IMR-90 (cell line): ENCODE measurements around the gene PSG5. TPM values are rescaled to one million over a fixed set of nuclear protein-coding genes. Genes with fewer than 3 reads are reported as not detected.

Source experiments
- ATAC-seq: fragments of 200-7000 bp; cut with Tn5 transposase; 2 replicates; pipeline ENCODE4 v1.9.1; 2020; ENCODE audit warnings: low read depth, mild to moderate bottlenecking, moderate library complexity
- BruUV-seq: library from RNA; stranded (reverse); fragments of 400-500 nt; replicated peaks from 2 replicates; lab custom pipeline; 2021; lab: Mats Ljungman, UMichigan
- CTCF ChIA-PET: fragments of 300-600 bp; formaldehyde crosslinking; extraction: SDS; loops from one replicate; lab custom pipeline; 2021; ENCODE audit warnings: antibody characterized with exemption; lab: Yijun Ruan, JAX
- POLR2A ChIA-PET: fragments of 300-600 bp; sonication (Branson Sonifier 250); formaldehyde crosslinking; loops from one replicate; lab custom pipeline; 2022; ENCODE audit warnings: antibody characterized with exemption; ENCODE audit not compliant: unreplicated experiment; lab: Charles Lee
- DNase-seq: peaks from one replicate; pipeline ENCODE4 v3.0.0; 2013
- H2AFZ ChIP-seq: replicated peaks from 2 replicates; pipeline ENCODE3; 2013; ENCODE audit warnings: low read length, mild to moderate bottlenecking; ENCODE audit not compliant: poor library complexity
- H2AK5ac ChIP-seq: 2 replicates; pipeline ENCODE4 v1.6.1; 2013; ENCODE audit warnings: low read depth, low read length, inconsistent platforms
- H2AK9ac ChIP-seq: replicated peaks from 2 replicates; pipeline ENCODE3; 2013; ENCODE audit warnings: mild to moderate bottlenecking, low read depth, low read length, moderate library complexity; ENCODE audit not compliant: poor library complexity
- H2BK120ac ChIP-seq: 2 replicates; pipeline ENCODE4 v1.6.1; 2013; ENCODE audit warnings: low read depth, low read length, inconsistent platforms
- H2BK15ac ChIP-seq: 3 replicates; pipeline ENCODE4 v1.6.1; 2013; ENCODE audit warnings: low read depth, low read length, inconsistent platforms
- H2BK20ac ChIP-seq: 2 replicates; pipeline ENCODE4 v1.6.1; 2013; ENCODE audit warnings: low read depth, mild to moderate bottlenecking, inconsistent platforms, low read length, moderate library complexity
- H2BK5ac ChIP-seq: 2 replicates; pipeline ENCODE4 v1.6.1; 2013; ENCODE audit warnings: mild to moderate bottlenecking, low read depth, low read length, inconsistent platforms; ENCODE audit not compliant: poor library complexity, severe bottlenecking
- H3K14ac ChIP-seq: replicated peaks from 2 replicates; pipeline ENCODE4 v1.6.1; 2013; ENCODE audit warnings: low read depth, low read length, inconsistent platforms
- H3K18ac ChIP-seq: 2 replicates; pipeline ENCODE4 v1.6.1; 2013; ENCODE audit warnings: low read depth, low read length, control low read depth
- H3K23ac ChIP-seq: 2 replicates; pipeline ENCODE4 v1.6.1; 2013; ENCODE audit warnings: low read depth, low read length, inconsistent platforms
- H3K27ac ChIP-seq: 2 replicates; pipeline ENCODE4 v1.5.1; 2013; ENCODE audit warnings: mild to moderate bottlenecking, control low read depth, low read length; ENCODE audit not compliant: insufficient read depth
- H3K27me3 ChIP-seq: 2 replicates; pipeline ENCODE4 v1.6.1; 2013; ENCODE audit warnings: low read length; ENCODE audit not compliant: control insufficient read depth, insufficient read depth
- H3K36me3 ChIP-seq: 2 replicates; pipeline ENCODE4 v1.6.1; 2013; ENCODE audit warnings: low read length, mixed read lengths; ENCODE audit not compliant: control insufficient read depth, insufficient read depth
- H3K4ac ChIP-seq: 2 replicates; pipeline ENCODE4 v1.6.1; 2013; ENCODE audit warnings: low read depth, low read length, inconsistent platforms
- H3K4me1 ChIP-seq: 2 replicates; pipeline ENCODE4 v1.6.1; 2013; ENCODE audit warnings: low read length, mixed read lengths; ENCODE audit not compliant: control insufficient read depth, insufficient read depth
- H3K4me2 ChIP-seq: 2 replicates; pipeline ENCODE4 v1.6.1; 2013; ENCODE audit warnings: low read depth, mild to moderate bottlenecking, control low read depth, low read length, moderate library complexity
- H3K4me3 ChIP-seq: 2 replicates; pipeline ENCODE4 v1.5.1; 2013; ENCODE audit warnings: low read depth, mild to moderate bottlenecking, control low read depth, low read length, moderate library complexity; ENCODE audit not compliant: insufficient read depth
- H3K56ac ChIP-seq: 2 replicates; pipeline ENCODE4 v1.6.1; 2013; ENCODE audit warnings: low read length, inconsistent platforms; ENCODE audit not compliant: insufficient read depth; ENCODE audit errors: extremely low read depth
- H3K79me1 ChIP-seq, 2 experiments: 2 replicates each; pipeline ENCODE4 v1.6.1; 2013; ENCODE audit warnings: low read length in 2 of 2, inconsistent platforms in 1 of 2, low read depth in 1 of 2
- H3K9ac ChIP-seq: 2 replicates; pipeline ENCODE4 v1.6.1; 2013; ENCODE audit warnings: low read depth, low read length, control low read depth
- H3K9me1 ChIP-seq: 2 replicates; pipeline ENCODE4 v1.6.1; 2013; ENCODE audit warnings: low read length, inconsistent platforms; ENCODE audit not compliant: insufficient read depth
- H3K9me3 ChIP-seq: 2 replicates; pipeline ENCODE4 v1.6.1; 2013; ENCODE audit warnings: low read length; ENCODE audit not compliant: control insufficient read depth, insufficient read depth
- H4K20me1 ChIP-seq: 2 replicates; pipeline ENCODE4 v1.6.1; 2013; ENCODE audit warnings: low read length, inconsistent platforms; ENCODE audit not compliant: insufficient read depth
- H4K5ac ChIP-seq: 2 replicates; pipeline ENCODE4 v1.6.1; 2013; ENCODE audit warnings: mild to moderate bottlenecking, low read depth, low read length, control low read depth
- H4K8ac ChIP-seq, 2 experiments: 2 replicates each; pipeline ENCODE4 v1.6.1; 2013; ENCODE audit warnings: low read depth in 2 of 2, low read length in 2 of 2, control low read depth in 1 of 2, inconsistent platforms in 1 of 2
- H4K91ac ChIP-seq: 2 replicates; pipeline ENCODE4 v1.6.1; 2013; ENCODE audit warnings: low read depth, low read length, inconsistent platforms; ENCODE audit not compliant: insufficient read depth
- BHLHE40 ChIP-seq: fragments of 150-350 bp; IDR thresholded peaks from 2 replicates; pipeline ENCODE4 v1.6.1; 2016; ENCODE audit warnings: mild to moderate bottlenecking, low read depth, low read length
- CEBPB ChIP-seq: IDR thresholded peaks from 2 replicates; pipeline ENCODE4 v1.6.1; 2012; ENCODE audit warnings: low read depth, low read length, improper control_type of control experiment
- CHD1 ChIP-seq: IDR thresholded peaks from 2 replicates; pipeline ENCODE4 v1.6.1; 2012; ENCODE audit warnings: low read depth, low read length, improper control_type of control experiment
- ELK1 ChIP-seq: fragments of 150-350 bp; IDR thresholded peaks from 2 replicates; pipeline ENCODE4 v1.6.1; 2016; ENCODE audit warnings: low read depth, mild to moderate bottlenecking, low read length, moderate library complexity, borderline replicate concordance
- FOS ChIP-seq: fragments of 150-350 bp; IDR thresholded peaks from 2 replicates; pipeline ENCODE4 v1.6.1; 2016; ENCODE audit warnings: low read depth, low read length
- MAFK ChIP-seq: IDR thresholded peaks from 2 replicates; pipeline ENCODE4 v1.6.1; 2012; ENCODE audit warnings: low read depth, low read length, improper control_type of control experiment
- MAZ ChIP-seq: IDR thresholded peaks from 2 replicates; pipeline ENCODE4 v1.6.1; 2012; ENCODE audit warnings: low read depth, mild to moderate bottlenecking, low read length, improper control_type of control experiment, moderate library complexity, borderline replicate concordance
- MXI1 ChIP-seq: IDR thresholded peaks from 2 replicates; pipeline ENCODE4 v1.6.1; 2012; ENCODE audit warnings: low read depth, mild to moderate bottlenecking, low read length, moderate library complexity, borderline replicate concordance
- NFE2L2 ChIP-seq: fragments of 150-350 bp; IDR thresholded peaks from 2 replicates; pipeline ENCODE4 v1.6.1; 2016; ENCODE audit warnings: low read depth, mild to moderate bottlenecking, low read length
- POLR2A ChIP-seq: IDR thresholded peaks from 2 replicates; pipeline ENCODE4 v1.6.1; 2012; ENCODE audit warnings: mild to moderate bottlenecking, low read depth, low read length
- RAD21 ChIP-seq: IDR thresholded peaks from 2 replicates; pipeline ENCODE4 v1.6.1; 2012; ENCODE audit warnings: low read length, improper control_type of control experiment
- RCOR1 ChIP-seq: IDR thresholded peaks from 2 replicates; pipeline ENCODE4 v1.6.1; 2012; ENCODE audit warnings: mild to moderate bottlenecking, low read length, improper control_type of control experiment; ENCODE audit not compliant: insufficient replicate concordance
- RFX5 ChIP-seq: IDR thresholded peaks from 2 replicates; pipeline ENCODE4 v1.8.0; 2012; ENCODE audit warnings: low read depth, mild to moderate bottlenecking, low read length, moderate library complexity
- SMC3 ChIP-seq: fragments of 150-350 bp; IDR thresholded peaks from 2 replicates; pipeline ENCODE4 v1.6.1; 2016; ENCODE audit warnings: low read depth, mild to moderate bottlenecking, antibody characterized with exemption, low read length, moderate library complexity
- WGBS, 2 experiments: methylation state at CpG; one replicate each; pipeline versions ENCODE4 v1.1.5 to v1.1.7; 2013; ENCODE audit warnings: missing lambda C conversion rate in 2 of 2; ENCODE audit not compliant: insufficient read length in 1 of 2; ENCODE audit errors: extremely low coverage in 2 of 2; 5-methylcytosine and 5-hydroxymethylcytosine counted together
- dilution Hi-C: fragments of 300-500 bp; cut with HindIII; formaldehyde crosslinking; loops from one replicate; pipeline ENCODE4 v1.14.3; 2018; ENCODE audit warnings: low sequenced_read_pairs; ENCODE audit not compliant: unreplicated experiment
- in situ Hi-C: fragments of 300-500 bp; cut with MboI; formaldehyde crosslinking; loops from 3 replicates; pipeline ENCODE4 v1.14.3; 2019; ENCODE audit warnings: low sequenced_read_pairs, inconsistent platforms, mixed read lengths
- intact Hi-C: fragments of 100-400 bp; cut with micrococcal nuclease; formaldehyde crosslinking; loops from 2 replicates; pipeline ENCODE4 v1.10.0; 2022
- polyA plus RNA-seq, 3 experiments: library from polyadenylated mRNA; depleted of rRNA; stranded (reverse); fragments of >200 nt; gene quantifications; 2 replicates each; pipeline ENCODE4 v1.2.3, GENCODE V29; 2012; ENCODE audit warnings: low replicate concordance in 1 of 3
- total RNA-seq: library from RNA; depleted of rRNA; stranded (reverse); fragments of >200 nt; gene quantifications from 2 replicates; pipeline ENCODE4 v1.2.3, GENCODE V29; 2012
- TF ChIP-seq, protein P1 (sequence below): fragments of 150-350 bp; IDR thresholded peaks from 2 replicates; pipeline ENCODE4 v1.6.1; 2017; ENCODE audit warnings: mild to moderate bottlenecking, antibody characterized with exemption, low read length, low read depth
- TF ChIP-seq, protein P2 (sequence below): conservative IDR thresholded peaks from 2 replicates; pipeline ENCODE4 v1.5.1; 2012; ENCODE audit warnings: mild to moderate bottlenecking, low read depth, low read length, improper control_type of control experiment

PSG5 gene
- total and polyA plus RNA-seq, 2 of the 4 experiments (the other 2 are of a cell fraction), result 50.7 to 75.9 TPM

DNA sequence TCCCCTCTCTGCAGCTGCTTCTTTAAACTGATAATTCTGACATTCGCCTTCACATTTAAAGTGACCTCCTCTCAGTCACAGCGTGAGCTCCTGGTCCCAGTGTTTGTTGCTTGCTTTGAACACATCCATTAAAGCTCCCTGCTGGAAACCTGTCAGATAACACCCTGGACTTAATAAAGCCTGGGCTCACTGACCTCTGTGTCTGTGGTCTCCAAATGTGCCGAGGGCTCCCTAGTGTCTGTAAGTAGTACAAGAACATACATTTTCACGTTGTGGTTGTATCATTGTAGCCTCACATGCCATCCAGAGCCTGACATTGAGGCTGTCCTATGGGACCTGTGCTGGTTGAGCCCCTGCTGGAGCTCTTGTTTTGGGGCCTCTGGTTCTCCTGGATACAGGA is 21.7 kb upstream of the PSG5 start:
- DNase-seq, result no peak
- H3K4ac ChIP-seq, result peak overlapping the region; percentile 50
- H4K5ac ChIP-seq, result peak overlapping the region; percentile 65; the same call in 1 of the 2 replicates
- H2BK120ac ChIP-seq, result peak overlapping the region; percentile 70
- H3K4me1 ChIP-seq, result peaks cover 7% of the 10 kb centered on the region
- no peak overlapping the region for H3K4me2 ChIP-seq
- TF ChIP-seq, protein P1, sequence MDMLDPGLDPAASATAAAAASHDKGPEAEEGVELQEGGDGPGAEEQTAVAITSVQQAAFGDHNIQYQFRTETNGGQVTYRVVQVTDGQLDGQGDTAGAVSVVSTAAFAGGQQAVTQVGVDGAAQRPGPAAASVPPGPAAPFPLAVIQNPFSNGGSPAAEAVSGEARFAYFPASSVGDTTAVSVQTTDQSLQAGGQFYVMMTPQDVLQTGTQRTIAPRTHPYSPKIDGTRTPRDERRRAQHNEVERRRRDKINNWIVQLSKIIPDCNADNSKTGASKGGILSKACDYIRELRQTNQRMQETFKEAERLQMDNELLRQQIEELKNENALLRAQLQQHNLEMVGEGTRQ, result no peak
- no peak for TF ChIP-seq MAFK
- TF ChIP-seq FOS, result no peak
- TF ChIP-seq NFE2L2, result no peak
- no peak for TF ChIP-seq CHD1
- no peak for TF ChIP-seq BHLHE40
- no peak for TF ChIP-seq RCOR1
- TF ChIP-seq MAZ, result no peak
- no peak for TF ChIP-seq RFX5
- no peak for TF ChIP-seq MXI1
- TF ChIP-seq CEBPB, result no peak
- TF ChIP-seq POLR2A, result no peak
- TF ChIP-seq, protein P2, sequence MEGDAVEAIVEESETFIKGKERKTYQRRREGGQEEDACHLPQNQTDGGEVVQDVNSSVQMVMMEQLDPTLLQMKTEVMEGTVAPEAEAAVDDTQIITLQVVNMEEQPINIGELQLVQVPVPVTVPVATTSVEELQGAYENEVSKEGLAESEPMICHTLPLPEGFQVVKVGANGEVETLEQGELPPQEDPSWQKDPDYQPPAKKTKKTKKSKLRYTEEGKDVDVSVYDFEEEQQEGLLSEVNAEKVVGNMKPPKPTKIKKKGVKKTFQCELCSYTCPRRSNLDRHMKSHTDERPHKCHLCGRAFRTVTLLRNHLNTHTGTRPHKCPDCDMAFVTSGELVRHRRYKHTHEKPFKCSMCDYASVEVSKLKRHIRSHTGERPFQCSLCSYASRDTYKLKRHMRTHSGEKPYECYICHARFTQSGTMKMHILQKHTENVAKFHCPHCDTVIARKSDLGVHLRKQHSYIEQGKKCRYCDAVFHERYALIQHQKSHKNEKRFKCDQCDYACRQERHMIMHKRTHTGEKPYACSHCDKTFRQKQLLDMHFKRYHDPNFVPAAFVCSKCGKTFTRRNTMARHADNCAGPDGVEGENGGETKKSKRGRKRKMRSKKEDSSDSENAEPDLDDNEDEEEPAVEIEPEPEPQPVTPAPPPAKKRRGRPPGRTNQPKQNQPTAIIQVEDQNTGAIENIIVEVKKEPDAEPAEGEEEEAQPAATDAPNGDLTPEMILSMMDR, result no peak
- no peak for TF ChIP-seq RAD21
- TF ChIP-seq ELK1, result no peak
- TF ChIP-seq SMC3, result no peak
- peak overlapping the region; percentile 74; the same call in 1 of the 3 replicates for H2BK15ac ChIP-seq
- 0 out of 2 replicates have a peak overlapping the region, but pooled peaks have one; percentile 6 for H3K56ac ChIP-seq
- ChIA-PET CTCF (no interaction called here), POLR2A (no interaction called here)
- H3K23ac ChIP-seq, result no peak overlapping the region
- no peak overlapping the region for H2AK9ac ChIP-seq
- no peak overlapping the region for H3K9ac ChIP-seq
- in situ Hi-C loops (no loop called here), dilution Hi-C loops (no loop called here), intact Hi-C loops (loop anchor here (5.0 kb wide), 1 partner anchor 106 kb away; no protein-coding TSS in a partner anchor)
- peak overlapping the region; percentile 37; the same call in 1 of the 2 replicates for H4K91ac ChIP-seq
- H3K14ac ChIP-seq, result no peak overlapping the region
- ATAC-seq, result no peak
- H3K18ac ChIP-seq, result peak overlapping the region; percentile 39; the same call in 1 of the 2 replicates
- BruUV-seq, result no TSS peak
- no peaks in the 10 kb centered on the region for H3K9me3 ChIP-seq
- WGBS, 2 experiments, result 52% methylated on average over 2 of the region's 4 CpGs; no CpG with 5 or more reads in 1 of the 2 experiments
- no peak overlapping the region for H3K4me3 ChIP-seq
- H2AK5ac ChIP-seq, result peak overlapping the region; percentile 16; the same call in 1 of the 2 replicates
- H2BK5ac ChIP-seq, result no peak overlapping the region
- H4K20me1 ChIP-seq, result no peaks in the 10 kb centered on the region
- H3K9me1 ChIP-seq, result peaks cover 6% of the 10 kb centered on the region; the same call in 1 of the 2 replicates
- H3K36me3 ChIP-seq, result no peaks in the 10 kb centered on the region
- H4K8ac ChIP-seq, result peak overlapping the region in 1 of 2 experiments; percentile 49; a peak in 1 of 4 replicates
- H3K27me3 ChIP-seq, result no peaks in the 10 kb centered on the region
- peaks cover 9 to 24% of the 10 kb centered on the region in 2 experiments for H3K79me1 ChIP-seq
- no peak overlapping the region for H2AFZ ChIP-seq
- no peak overlapping the region for H3K27ac ChIP-seq
- H2BK20ac ChIP-seq, result peak overlapping the region; percentile 53; the same call in 1 of the 2 replicates
